Measurements from ENCODE around the gene CTTNBP2NL.

- TF ChIP-seq CTCF (IDR thresholded peaks at IDR 0.05) (no peak), ZFX (IDR thresholded peaks at IDR 0.05; ENCODE audit: borderline replicate concordance) (no peak)
Observed at GRCh38 chr1:112389689-112390088, 6.3 kb upstream of the CTTNBP2NL start.

Data from 22Rv1 (cell line).